Adrenal gland (tissue), 5 donors: Measurements from ENCODE around the gene ACTR5.

Experiments
- CTCF ChIP-seq, 6 experiments: fragments of 450-650 bp in 4 of 6; fragments of 200-600 bp in 2 of 6; sonication (generic) in 1 of 6; IDR thresholded peaks; 1 replicate in 5 of 6; 2 replicates in 1 of 6; pipeline versions ENCODE4 v1.5.1 to v1.8.0; 2016 to 2021; ENCODE audit warnings: antibody characterized with exemption in 6 of 6, mild to moderate bottlenecking in 2 of 6, moderate library complexity in 1 of 6
- POLR2A ChIP-seq, 2 donors: fragments of 450-650 bp; IDR thresholded peaks; one replicate each; pipeline ENCODE4 v1.6.1; 2017; ENCODE audit warnings: antibody characterized with exemption in 2 of 2, mild to moderate bottlenecking in 2 of 2, moderate library complexity in 1 of 2
- donor health status: DM: no; HTN: no; CAD: no.

GRCh38 chr20:38723848-38724625 lies 24.2 kb upstream of the ACTR5 start, which contains the start of gene SLC32A1:
- TF ChIP-seq CTCF (IDR thresholded peaks at IDR 0.05) (no peak), POLR2A (IDR thresholded peaks at IDR 0.05) (no peak)
